NAMALWA (cell line): ENCODE measurements around the gene SH3PXD2B.
"Not testable (repeated sequence)": the region's sequence is repeated elsewhere in the genome, so short reads cannot be mapped to it uniquely, and the experiment has no call there.

ENCODE experiments used
- DNase-seq: peaks from one replicate; pipeline ENCODE4 v3.0.0-alpha.2; 2015; ENCODE audit warnings: low spot score

SH3PXD2B gene

DNA sequence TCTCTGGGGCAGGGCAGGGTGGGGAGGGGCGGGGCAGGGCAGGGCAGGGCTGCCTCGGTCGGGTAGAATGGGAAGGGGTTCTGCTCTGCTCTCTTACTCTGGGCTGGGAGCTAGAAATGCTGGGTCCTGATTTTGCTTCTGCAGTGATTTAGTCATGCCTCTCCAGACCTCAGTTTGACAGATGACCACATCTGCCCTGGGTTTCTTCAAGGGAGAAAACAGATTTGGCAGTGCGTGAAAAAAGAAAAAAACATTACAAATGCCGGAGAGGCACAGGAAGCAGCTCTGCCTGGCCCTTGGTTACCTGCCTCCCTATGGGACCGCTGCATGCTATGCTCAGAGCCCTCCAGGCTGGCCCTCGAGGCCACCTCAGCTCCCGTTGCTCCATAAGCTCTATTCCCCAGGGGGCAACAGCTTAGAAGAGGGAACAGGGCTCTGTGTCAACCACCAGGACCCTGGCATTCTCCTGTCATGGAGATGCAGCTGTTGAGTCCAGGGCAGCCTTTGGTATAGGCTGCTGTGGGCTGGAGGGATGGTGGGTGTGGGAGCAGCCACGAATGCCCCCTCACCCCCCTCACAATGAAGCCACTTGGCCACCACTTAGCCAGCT is 117.5 kb downstream of the SH3PXD2B start:
- DNase-seq, result no peak

GRCh38 chr5:172336264-172336663 is 118.1 kb downstream of the SH3PXD2B start:
- no peak for DNase-seq

- no peak for DNase-seq
Observed at GRCh38 chr5:172335721-172336120, 118.6 kb downstream of the SH3PXD2B start.

DNA sequence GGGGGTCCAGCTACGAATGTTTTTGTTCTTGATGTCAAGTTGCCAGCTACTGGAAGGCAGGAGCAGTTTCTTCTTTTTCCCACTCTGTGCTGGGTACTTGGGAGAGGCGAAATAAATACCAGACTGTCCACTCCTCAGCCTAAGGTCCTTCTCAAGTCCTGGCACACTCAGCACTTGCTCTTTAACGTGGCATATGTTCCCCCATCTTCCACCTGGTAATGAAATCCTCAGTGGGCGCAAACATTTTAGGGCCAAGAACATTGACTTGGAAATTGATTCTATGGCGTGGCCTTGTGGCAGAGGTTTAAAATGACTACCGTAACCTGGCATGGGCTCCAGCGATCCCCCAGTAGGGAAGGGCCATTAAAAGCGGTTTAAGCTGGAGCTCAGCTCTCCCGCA is 119.7 kb downstream of the SH3PXD2B start:
- DNase-seq, result no peak

DNA sequence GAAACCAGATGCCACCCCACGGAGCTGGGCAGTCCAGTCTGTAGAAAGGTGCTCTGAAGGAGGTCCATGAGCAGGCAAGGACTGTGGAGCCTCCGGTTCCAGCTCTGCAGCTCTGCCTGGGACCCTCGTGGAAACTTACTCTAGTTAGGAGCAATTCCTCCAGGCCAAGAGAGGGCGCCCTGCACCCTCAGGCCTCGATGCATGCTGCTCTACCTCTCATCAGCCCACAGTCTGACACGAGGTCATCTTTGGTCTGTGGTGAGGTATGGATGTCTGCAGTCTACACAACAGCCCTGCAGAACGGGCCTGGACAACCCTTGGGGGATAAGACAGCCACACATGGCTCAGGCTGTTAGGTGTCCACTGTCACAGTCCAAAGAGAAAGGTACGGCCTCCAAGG is 120.1 kb downstream of the SH3PXD2B start:
- DNase-seq, result peak; percentile 37

DNA sequence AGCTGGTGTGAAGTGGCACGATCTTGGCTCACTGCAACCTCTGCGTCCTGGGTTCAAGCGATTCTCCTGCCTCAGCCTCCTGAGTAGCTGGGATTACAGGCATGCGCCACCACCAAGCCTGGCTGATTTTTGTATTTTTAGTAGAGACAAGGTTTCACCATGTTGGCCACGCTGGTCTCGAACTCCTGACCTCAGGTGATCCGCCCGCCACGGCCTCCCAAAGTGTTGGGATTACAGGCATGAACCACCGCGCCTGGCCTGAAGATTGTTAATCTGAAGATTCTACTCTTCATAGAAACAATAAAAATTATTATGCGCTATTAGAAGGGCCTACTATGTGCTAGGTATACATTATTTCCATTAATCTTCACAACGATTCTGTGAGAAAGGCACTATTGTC is 127.4 kb downstream of the SH3PXD2B start:
- DNase-seq, result not testable (repeated sequence)

GRCh38 chr5:172325452-172325851 is 128.9 kb downstream of the SH3PXD2B start:
- DNase-seq, result no peak

- DNase-seq, result no peak
Observed at GRCh38 chr5:172322028-172322965, 132.0 kb downstream of the SH3PXD2B start.

DNA sequence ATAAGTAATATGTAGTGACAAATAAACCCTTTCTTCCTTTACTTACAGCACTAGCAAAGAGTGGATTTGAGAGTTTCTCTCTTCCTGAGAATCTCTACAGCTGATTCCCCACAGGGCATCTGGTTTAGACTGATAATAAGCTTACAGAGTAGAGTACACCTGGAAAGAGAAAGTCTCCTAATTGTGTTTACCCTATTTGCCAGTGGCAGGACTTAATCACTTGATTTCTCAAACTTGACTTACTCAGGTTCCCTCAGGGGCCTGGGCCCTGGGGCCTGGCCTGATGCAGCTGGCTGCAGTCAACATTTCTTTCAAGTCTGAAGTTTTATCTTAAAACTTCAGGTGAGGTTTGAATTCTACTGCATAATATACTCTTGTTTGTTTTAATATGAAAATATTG is 132.7 kb downstream of the SH3PXD2B start:
- no peak for DNase-seq

DNA sequence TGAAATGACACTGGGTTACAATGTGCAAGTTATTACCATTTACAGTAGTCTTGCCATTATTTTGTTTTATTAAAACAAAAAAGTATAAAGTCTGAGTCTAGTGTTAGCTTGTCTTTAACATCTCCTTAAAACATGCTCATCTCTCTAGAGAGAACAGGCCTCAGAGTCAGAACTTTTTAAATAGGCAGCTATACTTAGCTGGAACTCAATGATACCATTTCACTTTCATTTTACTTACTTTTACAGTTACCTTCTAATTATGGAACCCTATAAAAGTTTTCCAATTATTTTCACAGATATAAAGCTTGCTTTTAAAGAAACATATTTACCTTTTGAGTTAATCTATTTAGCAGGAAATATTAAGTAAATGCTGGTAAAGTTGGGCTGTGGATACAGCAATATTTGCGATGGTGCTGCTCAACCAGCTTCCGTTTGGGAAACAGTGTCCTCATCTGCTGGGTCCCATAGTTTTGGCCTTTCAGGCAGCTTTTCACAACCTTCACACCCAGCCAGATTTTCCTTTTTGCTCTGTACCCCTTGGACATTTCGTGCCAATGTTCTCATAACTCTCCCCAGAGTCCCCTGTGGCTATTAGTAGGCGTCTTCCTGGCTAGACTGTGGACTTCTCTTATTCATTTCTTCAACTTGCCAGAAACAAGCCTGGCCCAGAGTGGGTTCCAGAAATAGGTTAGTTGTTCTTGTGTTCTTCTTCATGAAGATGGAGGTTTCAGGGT is 134.4 kb downstream of the SH3PXD2B start:
- no peak for DNase-seq

DNA sequence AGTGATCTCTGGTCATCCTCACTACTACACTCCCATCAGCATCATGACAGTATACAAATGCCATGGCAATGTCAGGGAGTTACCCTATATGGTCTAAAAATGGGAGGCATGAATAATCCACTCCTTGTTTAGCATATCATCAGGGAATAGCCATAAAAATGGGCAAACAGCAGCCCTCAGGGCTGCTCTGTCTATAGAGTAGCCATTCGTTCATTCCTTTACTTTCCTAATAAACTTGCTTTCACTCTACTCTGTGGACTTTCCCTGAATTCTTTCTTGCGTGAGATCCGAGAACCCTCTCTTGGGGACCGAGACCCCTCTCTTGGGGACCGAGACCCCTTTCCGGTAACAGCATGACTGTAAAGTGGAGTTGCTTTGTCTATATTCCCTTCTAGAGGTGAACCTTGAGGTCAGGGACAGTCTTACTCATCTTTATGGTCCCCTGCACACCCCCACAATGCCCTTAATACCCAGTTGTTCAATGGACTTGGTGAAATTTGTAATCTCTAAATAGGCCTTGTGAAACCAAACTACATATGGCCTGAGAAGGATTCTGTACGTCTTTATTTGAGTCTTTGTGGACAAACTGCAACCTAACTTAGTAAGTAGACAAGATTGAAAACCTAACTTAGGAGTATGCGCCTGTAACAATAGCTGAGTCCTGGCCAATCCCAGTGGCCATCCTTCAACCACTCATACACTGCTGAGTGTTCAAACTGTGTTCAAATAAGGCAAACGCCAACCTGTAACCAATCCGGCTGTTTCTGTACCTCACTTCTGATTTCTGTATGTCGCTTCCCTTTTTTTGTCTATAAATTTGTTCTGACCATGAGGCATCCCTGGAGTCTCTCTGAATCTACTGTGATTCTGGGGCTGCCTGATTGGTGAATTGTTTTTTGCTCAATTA is 138.5 kb downstream of the SH3PXD2B start:
- no peak for DNase-seq

DNA sequence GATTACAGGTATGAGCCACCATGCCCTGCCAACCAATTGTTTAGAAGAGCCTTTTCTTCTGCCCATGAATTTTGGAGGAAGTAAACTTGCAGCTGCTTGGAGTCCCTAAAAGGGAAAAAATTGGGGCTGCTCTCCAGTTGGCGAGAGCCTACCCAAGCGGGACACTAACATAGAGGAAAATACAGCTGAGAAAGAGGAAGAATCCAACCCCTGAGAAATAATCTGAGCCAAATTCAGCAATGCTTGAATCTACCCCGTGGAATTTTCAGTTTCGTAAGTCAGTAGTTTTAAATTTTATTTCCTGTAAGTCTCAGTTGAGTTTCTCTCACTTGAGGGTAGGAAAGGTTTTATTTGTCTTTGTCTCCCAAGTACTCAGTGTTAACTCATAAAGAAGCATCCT is 140.4 kb downstream of the SH3PXD2B start:
- DNase-seq, result no peak

DNA sequence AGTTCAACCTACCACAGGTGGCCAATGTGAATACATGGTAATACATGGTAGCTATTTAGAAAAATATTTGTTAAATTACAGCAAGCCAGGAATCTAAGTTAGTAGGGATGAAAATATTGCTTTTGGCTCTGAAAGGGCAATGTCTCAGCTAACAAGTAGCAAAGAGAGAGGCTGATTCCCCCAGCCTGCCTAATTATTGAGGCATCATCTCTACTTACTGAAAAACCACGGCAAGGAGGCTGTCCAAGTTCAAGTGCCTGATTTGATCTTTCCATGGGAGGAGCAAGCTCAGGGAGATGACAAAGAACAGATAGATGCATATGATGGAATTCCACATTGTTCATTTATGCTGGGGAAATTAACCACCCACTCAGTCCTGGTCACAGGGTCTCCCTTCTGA is 142.0 kb downstream of the SH3PXD2B start:
- no peak for DNase-seq

GRCh38 chr5:172311605-172312004 is 142.7 kb downstream of the SH3PXD2B start:
- no peak for DNase-seq

- no peak for DNase-seq
Observed at GRCh38 chr5:172311026-172311425, 143.3 kb downstream of the SH3PXD2B start.

DNA sequence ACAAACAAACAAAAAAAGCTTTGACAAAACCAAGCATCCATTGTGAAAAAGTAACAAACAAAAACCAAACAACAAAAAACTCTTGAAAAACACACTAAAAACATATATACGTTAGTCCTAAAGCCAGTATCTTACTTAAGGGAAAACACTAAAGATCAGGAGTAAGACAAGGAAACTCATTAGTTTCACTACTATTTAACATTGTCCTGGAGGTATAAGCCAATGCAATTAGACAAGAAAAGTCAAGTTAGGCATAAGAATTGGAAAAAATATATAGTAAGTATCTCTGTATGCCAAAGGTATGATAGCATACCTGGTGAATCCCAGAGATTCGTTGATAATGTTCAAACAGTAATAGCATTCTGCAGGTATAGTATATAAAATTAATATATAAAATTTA is 148.9 kb downstream of the SH3PXD2B start:
- no peak for DNase-seq

GRCh38 chr5:172303572-172304335 is 150.6 kb downstream of the SH3PXD2B start:
- no peak for DNase-seq

- no peak for DNase-seq
Observed at GRCh38 chr5:172303162-172303561, 151.2 kb downstream of the SH3PXD2B start.

GRCh38 chr5:172302047-172302710 is 152.1 kb downstream of the SH3PXD2B start:
- no peak for DNase-seq

DNA sequence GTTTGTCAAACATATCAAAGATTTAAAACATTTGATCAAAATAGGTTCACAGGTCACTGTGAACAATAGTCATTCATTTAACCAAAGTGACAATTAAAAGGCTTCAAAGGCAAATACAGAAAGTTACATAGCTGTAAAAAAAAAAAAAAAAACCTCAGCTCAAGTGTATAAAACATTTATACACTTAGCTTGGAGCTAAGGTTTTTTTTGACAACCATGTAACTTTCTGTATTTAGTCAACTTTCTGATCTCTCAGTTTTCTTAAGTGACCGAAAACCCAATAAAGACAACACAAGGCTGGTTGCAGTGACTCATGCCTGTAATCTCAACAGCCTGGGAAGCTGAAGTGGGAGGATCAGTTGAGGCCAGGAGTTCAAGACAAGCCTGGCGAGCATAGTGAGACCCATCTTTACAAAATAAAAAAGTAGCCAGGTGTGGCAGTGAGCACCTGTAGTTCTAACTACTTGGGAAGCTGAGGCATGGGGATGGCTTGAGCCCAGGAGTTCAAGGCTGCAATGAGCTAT is 154.3 kb downstream of the SH3PXD2B start:
- DNase-seq, result no peak
